ENCODE results near the gene CTNNA2. TPM values are rescaled to one million over a fixed set of nuclear protein-coding genes. Genes with fewer than 3 reads are reported as not detected.

CTNNA2 gene
- total RNA-seq, 1 donor from 2014 or later = 0.13 TPM

GRCh38 chr2:79901161-79901560 is 388.3 kb downstream of the CTNNA2 start:
- no peak for DNase-seq (ENCODE audit: low spot score)
- intact Hi-C loops (cut with DNase I) = no loop called here

GRCh38 chr2:79903222-79904000 is 390.6 kb downstream of the CTNNA2 start:
- intact Hi-C loops (cut with DNase I) = no loop called here
- DNase-seq (ENCODE audit: low spot score) = no peak

- no peak for DNase-seq (ENCODE audit: low spot score)
- intact Hi-C loops (cut with DNase I) = no loop called here
Measured at GRCh38 chr2:79906139-79906890, 393.5 kb downstream of the CTNNA2 start.

- DNase-seq (ENCODE audit: low spot score) = no peak
- intact Hi-C loops (cut with DNase I) = no loop called here
Measured at GRCh38 chr2:79909521-79909920, 396.7 kb downstream of the CTNNA2 start.

- DNase-seq (ENCODE audit: low spot score) = no peak
- intact Hi-C loops (cut with DNase I) = no loop called here
Measured at GRCh38 chr2:79910643-79911042, 397.8 kb downstream of the CTNNA2 start.

GRCh38 chr2:79915455-79915854 is 402.6 kb downstream of the CTNNA2 start:
- intact Hi-C loops (cut with DNase I) = no loop called here
- DNase-seq (ENCODE audit: low spot score) = no peak

- intact Hi-C loops (cut with DNase I) = no loop called here
- DNase-seq (ENCODE audit: low spot score) = no peak
Measured at GRCh38 chr2:79916285-79916684, 403.4 kb downstream of the CTNNA2 start.

GRCh38 chr2:79920512-79921076 is 407.7 kb downstream of the CTNNA2 start:
- intact Hi-C loops (cut with DNase I) = no loop called here
- no peak for DNase-seq (ENCODE audit: low spot score)

GRCh38 chr2:79929624-79930023 is 416.8 kb downstream of the CTNNA2 start:
- intact Hi-C loops (cut with DNase I) = no loop called here

GRCh38 chr2:79935046-79935732 is 422.3 kb downstream of the CTNNA2 start:
- intact Hi-C loops (cut with DNase I) = no loop called here
- DNase-seq (ENCODE audit: low spot score) = no peak

More at GRCh38 chr2:79929624-79930023, 416.8 kb downstream of the CTNNA2 start:
- DNase-seq (ENCODE audit: low spot score) = no peak

- intact Hi-C loops (cut with DNase I) = no loop called here
Measured at GRCh38 chr2:79935771-79936657, 423.2 kb downstream of the CTNNA2 start.

GRCh38 chr2:79936715-79937114 is 423.9 kb downstream of the CTNNA2 start:
- DNase-seq (ENCODE audit: low spot score) = no peak
- intact Hi-C loops (cut with DNase I) = no loop called here

More at GRCh38 chr2:79935771-79936657, 423.2 kb downstream of the CTNNA2 start:
- no peak for DNase-seq (ENCODE audit: low spot score)

- no peak for DNase-seq (ENCODE audit: low spot score)
- intact Hi-C loops (cut with DNase I) = no loop called here
Measured at GRCh38 chr2:79938648-79939047, 425.8 kb downstream of the CTNNA2 start.

GRCh38 chr2:79940364-79940763 is 427.5 kb downstream of the CTNNA2 start:
- no peak for DNase-seq (ENCODE audit: low spot score)
- intact Hi-C loops (cut with DNase I) = no loop called here

GRCh38 chr2:79941179-79941578 is 428.3 kb downstream of the CTNNA2 start:
- no peak for DNase-seq (ENCODE audit: low spot score)
- intact Hi-C loops (cut with DNase I) = no loop called here

GRCh38 chr2:79944205-79944604 is 431.4 kb downstream of the CTNNA2 start:
- intact Hi-C loops (cut with DNase I) = no loop called here

GRCh38 chr2:79945653-79946445 is 433.0 kb downstream of the CTNNA2 start:
- DNase-seq (ENCODE audit: low spot score) = no peak
- intact Hi-C loops (cut with DNase I) = no loop called here

More at GRCh38 chr2:79944205-79944604, 431.4 kb downstream of the CTNNA2 start:
- DNase-seq (ENCODE audit: low spot score) = no peak

- intact Hi-C loops (cut with DNase I) = no loop called here
- DNase-seq (ENCODE audit: low spot score) = no peak
Measured at GRCh38 chr2:79947751-79948150, 434.9 kb downstream of the CTNNA2 start.
